Measurements from ENCODE around the gene FBXO15.

FBXO15 gene, protein sequence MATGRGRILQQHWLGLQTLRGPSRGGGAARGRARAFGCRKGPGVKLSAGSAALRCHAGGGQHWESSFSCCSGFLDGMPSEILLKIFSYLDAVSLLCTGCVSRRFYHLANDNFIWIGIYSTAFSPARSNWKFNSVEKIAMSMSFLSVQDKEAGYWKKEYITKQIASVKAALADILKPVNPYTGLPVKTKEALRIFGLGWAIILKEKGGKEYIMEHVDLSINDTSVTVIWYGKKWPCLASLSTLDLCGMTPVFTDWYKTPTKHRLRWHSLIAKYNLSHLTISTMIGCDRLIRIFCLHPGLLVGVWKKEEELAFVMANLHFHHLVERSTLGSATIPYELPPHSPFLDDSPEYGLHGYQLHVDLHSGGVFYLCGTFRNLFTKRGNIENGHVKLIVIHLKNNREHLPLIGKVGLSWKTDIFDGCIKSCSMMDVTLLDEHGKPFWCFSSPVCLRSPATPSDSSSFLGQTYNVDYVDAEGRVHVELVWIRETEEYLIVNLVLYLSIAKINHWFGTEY

DNA sequence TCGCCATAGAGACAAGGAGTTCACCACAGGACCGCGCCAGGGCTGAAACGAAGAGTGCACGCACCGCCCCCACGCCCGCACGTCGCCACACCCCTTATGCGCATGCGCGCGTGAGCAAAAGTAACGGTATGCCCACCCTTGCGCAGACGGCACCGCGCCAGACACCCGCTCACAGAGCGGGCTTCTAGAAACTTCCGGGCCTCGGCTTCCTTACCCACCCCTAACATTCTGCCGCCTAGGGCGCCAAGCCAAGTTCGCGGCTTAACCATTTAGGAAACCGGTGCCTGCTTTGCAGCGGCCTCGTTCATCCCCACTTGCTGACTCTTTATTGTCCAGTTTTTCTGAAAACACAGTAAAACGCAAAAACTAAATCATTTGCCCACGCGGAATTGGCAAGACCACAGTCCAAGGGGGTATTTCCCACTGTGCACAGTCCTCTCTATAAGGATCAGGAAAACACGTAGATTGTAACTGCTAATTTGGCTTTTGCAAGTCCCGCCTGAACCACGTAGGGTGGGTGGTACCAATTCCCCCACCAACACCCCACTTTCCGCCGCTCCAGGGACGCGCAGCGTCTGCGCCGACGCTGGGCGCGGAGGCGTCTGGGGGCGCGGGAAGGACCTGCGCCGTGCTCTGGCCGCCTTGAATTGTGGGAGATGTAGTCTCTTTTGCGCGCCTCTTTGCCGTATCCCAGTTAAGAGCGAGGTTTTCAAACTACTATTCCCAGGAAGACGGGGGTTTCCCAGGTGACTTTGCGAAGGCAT is at the start of gene FBXO15, which contains the start of gene TIMM21:
FBXO15 (minus strand) TSS at position 56 of the 764 bp plus-strand sequence; CDS start at position 7, 49 bp downstream.
TIMM21 (plus strand) TSS at position 745 of the 764 bp plus-strand sequence. CDS start 286 bp downstream, outside the sequence.
- peak; percentile 98 for DNase-seq

DNA sequence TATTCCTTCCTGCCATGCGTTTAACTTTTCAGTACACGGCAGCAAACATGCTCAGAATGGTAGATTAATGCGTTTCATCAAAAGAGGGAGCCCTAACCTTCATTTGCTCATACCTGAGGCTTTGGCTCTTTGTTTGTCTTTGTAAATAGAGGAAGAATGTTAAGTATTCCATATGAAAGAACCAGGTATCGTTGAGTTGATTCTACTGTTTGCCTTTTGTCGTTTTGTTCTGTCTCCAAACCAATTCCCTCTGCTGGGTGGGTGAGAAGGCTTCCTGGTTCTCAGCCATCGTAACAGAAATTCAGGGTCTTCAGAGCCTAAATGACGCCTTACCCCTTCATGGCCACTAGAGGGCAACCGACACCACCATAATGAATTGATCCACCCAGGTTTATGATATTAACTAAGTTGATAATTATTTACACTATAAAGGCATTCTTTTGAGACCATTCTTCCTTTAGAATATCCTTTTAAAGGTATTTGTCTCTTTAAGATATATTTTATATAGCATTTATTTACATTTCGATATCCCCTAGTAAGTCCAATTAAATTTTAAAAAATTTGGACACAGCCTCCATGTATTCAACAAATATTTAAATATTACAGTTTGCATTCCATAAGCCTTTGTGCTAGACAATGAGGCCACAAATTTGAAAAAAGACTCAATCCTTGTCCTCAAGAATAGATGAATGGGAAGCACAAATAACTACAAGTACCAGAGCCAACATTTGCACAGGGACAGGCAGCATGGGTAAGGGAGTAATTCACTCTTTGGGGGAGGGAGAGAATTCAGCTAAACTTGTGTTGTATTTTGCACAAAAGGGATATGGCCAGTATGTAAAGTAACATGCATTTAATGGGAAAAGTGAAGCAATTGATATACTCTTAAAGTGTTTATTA is 48.8 kb upstream of the FBXO15 start:
- DNase-seq = peak; percentile 58

DNA sequence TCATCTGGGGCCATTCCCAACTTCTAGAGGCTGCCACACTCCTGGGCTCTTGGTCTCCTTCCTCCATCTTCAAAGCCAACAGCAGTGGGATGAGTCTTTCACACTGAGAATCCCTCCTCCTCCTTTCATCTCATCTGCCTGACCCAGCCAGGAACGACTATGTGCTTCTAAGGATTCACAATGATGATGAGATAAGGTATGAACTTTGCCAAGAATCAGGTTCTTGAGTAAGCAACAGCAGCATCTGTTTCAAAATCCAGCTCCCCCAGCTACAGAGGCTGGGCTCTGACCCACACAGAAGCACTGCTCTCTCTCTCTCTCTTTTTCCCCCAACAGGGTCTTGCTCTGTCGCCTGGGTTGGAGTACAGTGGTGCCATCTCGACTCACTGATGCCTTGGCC is 47.1 kb upstream of the FBXO15 start:
- no peak for DNase-seq

DNA sequence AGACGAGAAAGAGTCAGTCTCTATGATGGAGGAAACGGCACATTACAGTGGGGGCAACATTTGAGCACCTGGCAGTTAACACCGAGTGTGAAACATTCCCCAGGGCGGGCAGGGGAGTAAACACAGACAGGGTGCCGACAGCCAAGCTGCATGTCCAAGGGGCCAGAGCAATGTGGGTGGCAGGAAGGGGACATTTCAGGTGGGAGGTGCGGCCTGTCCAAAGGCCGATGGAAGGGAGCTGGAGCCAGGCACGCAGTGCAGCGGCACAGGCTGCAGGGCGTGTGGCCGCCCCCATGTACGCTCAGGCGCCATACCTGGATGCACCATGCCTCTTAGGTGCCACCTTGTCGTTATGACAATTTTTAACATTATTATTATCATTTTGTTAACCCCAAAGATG is 43.9 kb upstream of the FBXO15 start:
- DNase-seq = no peak

DNA sequence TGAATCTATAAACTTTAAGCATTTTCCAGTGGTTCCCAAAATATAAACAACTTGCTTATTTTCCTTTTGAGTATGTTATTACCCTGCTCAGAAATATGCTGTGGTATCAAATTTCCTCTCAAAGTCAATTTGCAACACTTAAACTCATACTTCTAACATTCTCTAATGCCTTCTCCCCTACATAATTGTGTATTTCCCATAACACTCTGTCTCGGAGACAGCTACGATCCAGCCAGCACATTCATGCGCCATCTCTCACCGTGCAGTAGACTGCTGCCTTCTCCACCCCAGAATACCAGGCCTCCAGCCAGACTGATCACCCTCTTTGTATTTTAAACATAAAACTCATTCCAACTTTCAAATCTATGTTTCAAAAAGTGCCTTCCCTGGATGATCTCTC is 42.5 kb upstream of the FBXO15 start:
- DNase-seq = no peak

DNA sequence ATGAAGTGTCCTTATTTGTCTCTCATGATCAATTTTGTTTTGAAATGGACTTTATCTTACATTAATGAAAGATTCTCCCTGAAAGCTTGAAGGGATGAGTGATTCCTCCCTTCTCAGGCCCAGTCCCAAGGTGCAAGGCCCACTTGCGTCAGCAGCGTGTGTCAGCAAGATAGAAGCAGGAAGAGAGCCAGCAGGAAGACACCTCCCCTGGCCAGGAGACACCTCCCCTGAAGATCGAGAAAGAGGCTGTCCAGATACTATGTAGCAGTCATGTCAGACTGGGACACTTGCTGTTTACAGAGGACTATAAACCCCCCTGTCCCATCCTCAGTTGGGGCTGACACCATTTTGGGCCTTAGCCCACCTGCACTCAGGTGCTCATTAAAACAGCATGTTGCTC is 39.0 kb upstream of the FBXO15 start:
- no peak for DNase-seq

DNA sequence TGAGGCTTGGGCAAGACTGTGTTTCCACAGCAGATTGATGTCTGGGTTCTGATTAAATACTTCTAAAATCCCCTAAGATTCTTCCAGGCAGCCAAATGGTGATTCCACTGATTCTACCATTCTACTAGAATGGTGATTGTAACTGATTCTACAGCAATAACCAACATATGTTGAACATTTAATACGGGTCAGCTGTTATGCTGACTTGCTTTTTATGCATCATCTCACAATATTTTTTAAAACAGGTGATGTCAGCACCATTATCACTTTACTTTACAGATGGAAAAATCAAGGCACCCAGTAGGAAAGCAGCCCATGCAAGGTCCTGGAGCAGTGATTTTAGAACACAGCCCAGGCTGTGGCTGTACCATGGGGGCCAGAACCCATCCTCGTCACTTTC is 38.2 kb upstream of the FBXO15 start:
- DNase-seq = no peak

DNA sequence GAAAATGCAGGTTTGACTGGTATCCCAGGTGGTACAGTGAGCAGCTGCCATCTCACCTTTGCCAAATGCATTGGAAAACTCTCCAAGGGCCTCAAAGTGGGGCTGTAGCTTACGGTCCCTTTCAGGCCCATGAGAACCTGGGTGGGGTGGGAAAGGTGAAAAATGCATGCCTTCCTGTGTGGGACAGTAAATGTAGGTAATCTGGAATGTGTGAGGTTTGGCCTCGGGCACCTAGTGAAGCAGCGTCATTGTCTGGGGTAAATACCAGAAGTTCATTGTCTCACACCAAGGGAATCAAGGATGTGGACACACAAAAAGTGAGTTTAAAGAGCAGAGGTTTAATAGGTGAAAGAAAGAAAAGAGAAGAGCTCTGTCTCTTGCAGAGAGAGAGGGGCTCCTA is 37.2 kb upstream of the FBXO15 start:
- no peak for DNase-seq

DNA sequence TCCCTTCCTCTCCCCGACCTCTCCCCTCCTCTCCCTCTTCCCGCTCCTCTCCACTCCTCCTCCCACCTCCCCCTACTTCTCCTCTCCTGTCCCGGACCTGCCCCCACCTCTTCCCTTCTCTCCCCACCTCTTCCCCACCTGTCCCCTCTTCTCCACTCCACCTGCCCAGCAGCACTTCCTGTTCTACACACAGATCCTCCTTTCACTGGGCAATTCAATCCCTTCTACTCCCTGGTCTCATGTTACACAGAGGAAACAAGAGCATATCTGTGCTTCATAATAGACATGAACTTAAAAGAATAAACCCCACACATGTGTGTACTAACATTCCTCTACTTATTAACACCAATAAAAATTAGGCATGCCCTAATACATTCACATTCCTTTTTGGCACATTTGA is 35.5 kb upstream of the FBXO15 start:
- peak; percentile 49 for DNase-seq

DNA sequence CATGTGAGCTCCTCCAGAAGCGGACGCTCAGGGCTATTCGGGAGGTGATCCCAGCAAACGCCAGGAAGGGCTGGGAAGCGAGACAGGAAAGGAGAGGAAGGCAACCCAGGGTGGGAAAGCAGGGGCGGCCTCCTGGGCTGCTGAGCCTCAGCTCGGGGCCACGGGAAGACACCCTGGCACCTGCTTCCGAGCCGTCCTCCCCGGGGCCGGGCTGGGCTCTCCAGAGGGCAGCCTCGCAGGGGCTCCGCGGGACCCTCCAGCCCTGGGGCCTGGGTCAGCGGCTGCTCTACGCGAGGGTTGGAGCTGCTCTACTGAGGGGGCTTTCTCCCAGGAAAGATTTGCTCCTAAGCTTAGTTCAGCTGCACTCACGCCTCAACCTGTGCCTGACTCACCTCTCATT is 34.7 kb upstream of the FBXO15 start:
- DNase-seq = no peak

DNA sequence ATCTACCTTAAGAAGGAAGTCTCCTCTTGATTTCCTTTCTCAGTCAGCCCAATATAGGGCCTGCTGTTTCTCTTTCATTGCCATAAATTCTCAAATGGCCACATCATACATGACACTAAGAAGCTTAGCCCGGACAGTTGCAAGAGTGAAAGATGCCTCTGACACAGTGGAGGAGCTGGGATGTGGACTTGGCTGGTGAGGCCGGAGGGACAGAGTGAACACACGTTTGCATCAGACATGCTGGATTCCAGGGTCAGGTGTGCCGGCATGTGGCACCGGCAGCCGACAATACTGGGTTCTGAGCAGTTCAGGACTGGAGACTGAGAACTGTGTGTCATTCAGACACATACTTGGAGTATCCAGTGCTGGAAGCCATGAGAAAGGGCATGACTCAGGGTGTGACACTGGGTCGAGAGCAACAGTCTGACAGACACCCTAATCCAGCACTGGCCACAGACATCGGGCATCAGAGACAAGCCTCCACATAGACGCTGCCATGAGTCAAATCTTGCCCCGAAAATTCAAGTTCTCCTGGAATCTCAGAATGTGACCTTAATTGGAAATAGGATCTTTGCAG is 32.1 kb upstream of the FBXO15 start:
- no peak for DNase-seq

DNA sequence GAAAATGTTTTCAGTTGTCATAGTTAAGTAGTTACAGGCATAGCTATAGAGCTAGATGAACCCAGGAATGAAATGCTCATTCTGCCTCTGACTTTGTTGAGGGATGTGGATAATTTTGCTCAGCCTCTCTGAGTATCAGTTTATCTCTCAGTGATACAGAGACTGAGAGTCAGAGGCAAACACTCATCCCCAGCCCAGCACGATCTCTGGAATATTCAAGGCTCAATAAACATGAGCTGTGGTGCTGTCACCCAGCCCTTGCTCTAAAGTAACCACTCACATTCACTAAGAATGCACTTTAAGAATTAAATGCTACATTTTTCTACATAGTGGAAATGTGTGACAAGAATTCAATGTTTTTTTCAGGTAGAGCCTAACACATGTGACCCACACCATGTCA is 31.2 kb upstream of the FBXO15 start:
- DNase-seq = no peak

DNA sequence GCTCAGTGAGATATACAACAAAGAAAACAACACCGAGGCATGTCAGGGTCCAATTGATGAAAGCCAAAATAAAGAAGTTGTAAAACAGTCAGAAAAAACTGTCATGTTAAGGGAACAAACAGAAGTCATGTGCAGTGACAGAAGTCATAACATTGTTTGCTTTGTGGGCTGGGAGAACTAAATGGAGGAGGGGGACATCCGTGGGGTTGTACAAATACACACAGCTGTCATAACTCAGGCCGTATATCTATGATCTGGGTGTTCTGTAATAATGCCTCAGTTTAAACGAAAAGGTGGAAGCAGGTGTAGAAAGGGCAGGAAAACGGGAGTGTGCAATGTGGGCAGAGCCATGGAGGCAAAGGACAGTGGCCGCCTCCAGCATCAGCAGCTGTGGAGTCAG is 28.0 kb upstream of the FBXO15 start:
- no peak for DNase-seq

DNA sequence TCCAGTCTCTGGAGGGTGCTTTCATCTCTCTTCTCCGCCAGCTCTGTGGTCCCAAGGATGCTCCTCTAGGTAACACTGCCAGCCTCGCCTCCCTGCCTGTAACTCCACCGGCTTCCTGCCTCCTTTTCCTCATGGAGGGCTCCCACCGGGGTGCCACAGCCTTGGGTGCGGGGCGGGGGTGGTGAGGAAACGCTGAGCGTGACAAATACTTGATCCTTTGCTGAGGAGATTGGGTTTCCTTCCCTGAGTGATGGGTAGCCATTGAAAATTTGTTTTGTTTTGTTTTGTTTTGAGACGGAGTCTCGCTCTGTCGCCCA is 25.8 kb upstream of the FBXO15 start:
- no peak for DNase-seq

DNA sequence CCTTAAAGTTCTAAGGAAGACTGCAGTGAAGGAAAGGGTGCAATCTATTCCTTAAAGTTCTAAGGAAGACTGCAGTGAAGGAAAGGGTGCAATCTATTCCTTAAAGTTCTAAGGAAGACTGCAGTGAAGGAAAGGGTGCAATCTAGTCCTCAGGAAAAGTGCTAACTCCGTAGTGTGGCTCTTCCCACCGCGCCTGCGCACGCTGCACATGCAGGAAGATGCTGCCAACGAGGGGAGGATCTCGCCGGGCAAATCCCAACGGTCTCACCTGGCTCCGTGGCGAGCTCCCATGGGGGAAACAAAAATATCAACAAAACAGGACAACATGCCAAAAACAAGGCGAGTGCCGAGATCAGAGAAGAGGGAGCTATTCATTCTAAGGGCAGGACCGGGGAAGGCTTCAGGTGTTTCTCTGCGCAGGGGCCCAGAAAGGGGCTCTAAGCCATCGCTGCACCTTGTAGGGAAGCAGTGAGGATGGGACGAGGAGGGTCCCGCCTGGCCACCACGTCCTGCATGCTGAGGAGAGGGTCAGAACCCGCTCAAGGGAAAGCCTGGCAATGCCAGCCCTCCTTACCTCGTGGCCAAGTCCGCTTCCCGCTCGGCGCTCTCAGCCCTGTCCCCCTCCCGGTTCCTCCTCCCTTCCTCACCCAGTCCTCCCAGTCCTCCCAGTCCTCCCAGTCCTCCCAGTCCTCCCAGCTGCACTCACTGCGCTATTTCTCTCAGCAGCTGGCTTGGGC is 25.2 kb upstream of the FBXO15 start:
- no peak for DNase-seq

DNA sequence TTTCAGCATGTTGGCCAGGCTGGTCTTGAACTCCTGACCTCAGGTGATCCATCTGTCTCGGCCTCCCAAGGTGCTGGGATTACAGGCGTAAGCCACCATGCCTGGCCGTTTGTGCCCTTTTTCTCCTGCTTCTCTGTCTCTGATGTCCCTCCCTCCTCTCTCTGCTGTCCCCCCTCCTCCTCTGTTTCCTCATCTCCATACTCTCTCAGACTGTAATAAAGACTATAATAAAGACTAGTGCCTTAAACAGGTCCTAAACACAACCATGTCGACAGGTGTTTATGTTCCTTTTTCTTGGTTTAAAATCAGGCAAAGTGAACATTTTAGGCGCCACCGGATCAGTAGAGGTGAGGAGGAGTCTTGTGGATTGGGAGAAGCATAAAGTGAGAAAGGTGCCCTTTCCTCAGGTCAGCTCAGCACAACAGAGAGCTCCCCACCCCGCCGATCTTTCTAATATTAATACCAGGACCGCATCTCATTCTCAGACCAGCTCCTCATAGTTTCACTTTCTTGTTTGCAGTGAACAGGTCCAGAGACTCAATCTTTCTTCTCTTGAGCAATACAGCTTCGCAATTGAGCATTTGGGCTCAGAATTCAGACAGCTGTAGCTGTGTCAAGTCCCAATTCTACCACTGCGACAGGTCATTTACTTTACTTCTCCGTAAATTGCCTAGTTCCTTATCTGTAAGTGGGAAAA is 24.4 kb upstream of the FBXO15 start:
- no peak for DNase-seq

DNA sequence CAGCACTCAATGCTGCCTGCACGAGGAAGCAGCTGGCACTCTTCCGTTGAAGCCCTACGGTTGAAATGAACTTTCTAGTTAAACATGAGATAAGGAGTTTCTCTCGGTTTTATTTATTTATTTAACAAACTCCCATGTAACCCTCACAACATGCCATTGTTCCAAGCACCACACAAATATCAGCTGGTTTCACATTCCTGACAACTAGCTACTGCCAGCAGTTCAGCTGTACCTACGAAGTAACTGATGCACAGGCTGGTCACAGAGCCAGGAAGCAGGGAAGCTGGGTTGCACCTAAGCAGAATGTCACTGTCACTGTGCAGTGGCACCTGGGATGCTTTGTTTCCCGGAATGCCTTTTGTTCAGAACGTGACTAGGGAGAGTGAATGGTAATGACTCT is 18.8 kb upstream of the FBXO15 start:
- DNase-seq = no peak

DNA sequence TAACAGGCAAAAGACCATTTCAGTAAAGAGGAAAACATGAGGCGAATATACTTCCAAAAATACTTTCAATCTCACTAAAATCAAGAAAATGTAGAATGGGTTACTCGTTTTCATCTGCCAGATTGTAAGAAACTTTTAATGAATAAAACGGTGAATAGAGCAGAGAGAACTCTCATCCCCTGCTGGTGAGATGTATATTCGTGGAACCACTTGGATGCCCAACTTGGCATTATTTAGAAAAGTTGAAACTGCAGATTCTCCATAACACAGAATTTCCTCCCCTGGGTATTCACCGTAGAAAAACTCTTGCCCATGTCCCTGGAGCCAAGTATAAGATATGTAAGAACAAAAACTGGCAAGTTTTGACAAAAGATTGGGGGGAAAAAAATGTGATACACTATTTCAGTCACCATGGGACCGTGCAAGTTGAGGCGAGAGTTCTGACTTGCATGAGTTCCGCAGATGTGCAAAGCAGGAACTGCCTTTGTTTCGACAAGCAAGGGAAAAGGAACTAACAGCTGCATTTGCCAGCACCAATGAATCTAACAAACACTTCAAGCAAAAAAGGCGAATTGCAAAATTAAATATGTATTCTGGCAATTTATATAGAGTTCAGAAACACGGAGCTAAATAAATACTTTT is 15.5 kb upstream of the FBXO15 start:
- no peak for DNase-seq

DNA sequence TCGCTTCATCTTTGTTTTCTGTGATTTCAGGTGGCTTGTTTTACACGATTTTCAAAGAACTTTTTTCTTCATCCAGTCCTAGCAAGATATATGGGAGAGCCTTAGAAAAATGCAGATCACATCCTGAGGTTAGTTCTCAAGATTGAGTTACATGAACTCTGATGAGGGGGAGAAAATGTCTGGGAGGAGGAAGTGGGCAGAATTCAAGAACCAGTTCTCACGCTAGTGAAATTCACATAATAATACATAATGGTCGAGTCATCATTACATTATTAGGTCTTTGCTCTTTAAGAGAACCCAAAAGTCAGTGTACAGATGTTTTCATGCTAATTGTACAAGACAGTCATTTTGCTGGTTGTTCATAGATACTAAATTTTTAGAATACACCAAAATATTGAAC is 7.6 kb upstream of the FBXO15 start:
- DNase-seq = no peak

DNA sequence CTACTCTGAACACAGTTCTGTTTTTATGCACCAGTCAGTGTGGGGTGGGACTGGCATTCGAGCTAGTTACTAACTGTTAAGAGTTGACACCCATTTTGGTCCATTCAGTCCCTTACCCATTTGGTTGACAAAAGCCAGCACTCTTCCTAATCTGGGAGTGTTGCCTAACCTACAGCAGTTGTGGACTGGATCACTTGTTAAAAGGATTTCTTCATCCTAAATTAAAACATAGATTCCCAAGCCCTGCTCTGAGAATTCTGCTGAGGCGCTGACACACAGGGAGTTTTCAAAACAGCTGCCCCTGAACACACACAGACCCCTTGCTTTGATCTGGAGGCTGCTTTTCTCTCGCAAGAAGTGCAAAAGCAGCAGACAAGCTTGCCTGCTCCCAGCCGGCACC is 7.1 kb upstream of the FBXO15 start:
- no peak for DNase-seq

DNA sequence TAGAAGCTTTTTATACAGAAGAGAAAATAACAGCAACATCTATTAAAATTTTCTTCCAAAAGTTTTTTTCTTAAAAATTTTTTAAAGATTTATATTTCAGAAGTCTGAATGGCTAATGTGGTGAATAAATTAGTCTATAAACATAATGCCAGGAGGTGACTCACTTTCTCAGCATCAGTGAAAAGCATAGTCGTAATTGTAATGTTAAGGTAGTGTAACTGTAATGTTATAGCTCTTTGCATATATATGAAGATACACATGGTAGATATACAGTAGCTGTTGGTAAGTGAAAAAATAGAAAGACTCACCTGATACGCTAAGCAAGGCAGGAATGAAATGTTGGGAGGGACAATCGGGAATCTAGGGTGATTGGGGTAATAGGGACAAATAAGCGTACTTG is 6.2 kb upstream of the FBXO15 start:
- no peak for DNase-seq
